ENCODE results near the gene NDUFA11. TPM values are rescaled to one million over a fixed set of nuclear protein-coding genes. Genes with fewer than 3 reads are reported as not detected.

NDUFA11 gene
- total RNA-seq, 1 donor from 2014 or later, result 203 TPM

DNA sequence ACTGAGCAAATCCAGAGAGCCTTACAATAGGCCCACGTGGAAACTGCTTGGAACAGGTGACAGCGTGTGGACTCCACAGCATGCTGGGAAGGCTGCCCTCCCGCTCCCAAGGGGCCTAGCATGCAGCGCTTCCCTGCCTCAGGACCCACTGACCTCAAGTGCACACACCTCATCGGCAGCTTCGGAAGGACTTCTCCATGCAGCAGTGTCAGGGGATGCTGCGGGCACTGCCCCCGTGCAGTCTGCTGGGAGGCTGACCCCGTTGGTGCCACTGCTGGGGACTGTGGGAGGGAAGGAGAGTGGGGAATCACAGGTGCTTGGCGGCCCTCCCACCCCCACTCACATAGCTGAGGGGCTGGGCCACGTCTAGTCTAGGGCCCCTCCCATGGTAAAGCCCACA lies 27.7 kb upstream of the NDUFA11 start:
- H3K4me3 ChIP-seq (ENCODE audit: low read depth, low read length), result no peak overlapping the region
- no peak for DNase-seq (ENCODE audit: low read depth)
- H3K36me3 ChIP-seq (ENCODE audit: control insufficient read depth, insufficient read depth, low read length), result peaks cover 1% of the 10 kb centered on the region
- TF ChIP-seq, protein P1, sequence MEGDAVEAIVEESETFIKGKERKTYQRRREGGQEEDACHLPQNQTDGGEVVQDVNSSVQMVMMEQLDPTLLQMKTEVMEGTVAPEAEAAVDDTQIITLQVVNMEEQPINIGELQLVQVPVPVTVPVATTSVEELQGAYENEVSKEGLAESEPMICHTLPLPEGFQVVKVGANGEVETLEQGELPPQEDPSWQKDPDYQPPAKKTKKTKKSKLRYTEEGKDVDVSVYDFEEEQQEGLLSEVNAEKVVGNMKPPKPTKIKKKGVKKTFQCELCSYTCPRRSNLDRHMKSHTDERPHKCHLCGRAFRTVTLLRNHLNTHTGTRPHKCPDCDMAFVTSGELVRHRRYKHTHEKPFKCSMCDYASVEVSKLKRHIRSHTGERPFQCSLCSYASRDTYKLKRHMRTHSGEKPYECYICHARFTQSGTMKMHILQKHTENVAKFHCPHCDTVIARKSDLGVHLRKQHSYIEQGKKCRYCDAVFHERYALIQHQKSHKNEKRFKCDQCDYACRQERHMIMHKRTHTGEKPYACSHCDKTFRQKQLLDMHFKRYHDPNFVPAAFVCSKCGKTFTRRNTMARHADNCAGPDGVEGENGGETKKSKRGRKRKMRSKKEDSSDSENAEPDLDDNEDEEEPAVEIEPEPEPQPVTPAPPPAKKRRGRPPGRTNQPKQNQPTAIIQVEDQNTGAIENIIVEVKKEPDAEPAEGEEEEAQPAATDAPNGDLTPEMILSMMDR (IDR thresholded peaks at IDR 0.05; ENCODE audit: insufficient read depth, low read length, poor library complexity, severe bottlenecking), result no peak
- no peaks in the 10 kb centered on the region for H3K27me3 ChIP-seq (ENCODE audit: control insufficient read depth, insufficient read depth, low read length)

DNA sequence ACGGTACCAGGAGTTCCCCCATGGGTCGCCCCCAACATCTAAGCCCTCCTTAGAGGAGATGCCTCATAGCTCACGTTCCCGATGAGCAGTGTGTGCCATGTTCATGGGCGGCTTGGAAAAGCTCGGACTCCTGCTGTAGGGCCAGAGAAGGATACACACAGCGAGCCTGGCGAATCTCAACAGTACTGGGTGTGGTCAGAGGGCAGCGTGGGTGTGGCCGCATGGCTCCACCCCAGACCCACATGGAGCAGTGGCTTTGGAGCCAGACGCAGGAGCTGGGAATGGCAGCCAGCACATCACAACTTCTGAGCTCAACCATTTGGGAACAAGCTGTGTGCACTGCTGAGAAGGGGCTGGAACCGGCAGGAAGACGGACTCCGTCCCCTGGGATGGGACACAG lies 26.0 kb upstream of the NDUFA11 start:
- peaks cover 1% of the 10 kb centered on the region for H3K36me3 ChIP-seq (ENCODE audit: control insufficient read depth, insufficient read depth, low read length)
- TF ChIP-seq, protein P1 (IDR thresholded peaks at IDR 0.05; ENCODE audit: insufficient read depth, low read length, poor library complexity, severe bottlenecking), result no peak
- H3K27me3 ChIP-seq (ENCODE audit: control insufficient read depth, insufficient read depth, low read length), result no peaks in the 10 kb centered on the region
- DNase-seq (ENCODE audit: low read depth), result no peak
- H3K4me3 ChIP-seq (ENCODE audit: low read depth, low read length), result no peak overlapping the region

DNA sequence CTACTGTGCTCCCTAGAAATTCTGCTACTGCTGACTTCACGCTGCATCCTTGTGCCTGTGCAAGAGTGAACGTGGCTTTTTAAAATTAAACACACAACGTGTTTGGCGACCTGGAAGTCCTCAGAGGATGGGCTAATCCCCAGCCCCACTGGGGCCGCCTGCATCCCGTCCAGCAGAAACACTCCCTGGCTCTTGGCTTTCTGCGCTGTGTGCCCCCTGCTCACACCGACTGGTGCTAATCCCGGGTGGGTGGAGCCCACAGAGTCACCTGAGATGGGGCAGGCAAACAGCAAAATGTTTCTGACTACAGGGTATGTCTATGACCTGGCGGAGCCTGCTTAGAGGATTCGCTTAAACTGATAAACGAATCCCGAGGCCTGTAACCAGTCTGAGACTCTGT lies 25.6 kb upstream of the NDUFA11 start:
- TF ChIP-seq, protein P1 (IDR thresholded peaks at IDR 0.05; ENCODE audit: insufficient read depth, low read length, poor library complexity, severe bottlenecking), result no peak
- no peak for DNase-seq (ENCODE audit: low read depth)
- Histone ChIP-seq H3K36me3 (ENCODE audit: control insufficient read depth, insufficient read depth, low read length) (peaks cover 1% of the 10 kb centered on the region), H3K27me3 (ENCODE audit: control insufficient read depth, insufficient read depth, low read length) (no peaks in the 10 kb centered on the region), H3K4me3 (ENCODE audit: low read depth, low read length) (no peak overlapping the region)

DNA sequence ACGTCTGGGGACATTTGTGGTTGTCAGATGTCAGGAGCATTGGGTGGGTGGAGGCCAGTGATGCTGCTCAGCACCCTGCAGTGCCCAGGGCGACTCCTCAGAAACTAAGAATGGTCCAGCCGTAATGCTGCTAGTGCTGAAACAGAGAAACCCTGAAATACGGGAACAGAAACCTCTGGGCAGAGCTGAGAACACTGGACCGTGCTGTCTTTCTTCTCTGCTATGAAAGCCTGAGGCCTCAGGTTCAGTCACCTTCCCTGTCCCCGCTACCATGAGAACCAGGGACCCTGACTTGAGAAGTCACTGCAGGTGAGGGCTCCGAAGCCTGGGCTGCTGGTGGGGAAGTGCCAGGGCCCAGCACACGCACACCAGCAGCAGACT lies 23.8 kb upstream of the NDUFA11 start:
- TF ChIP-seq, protein P1 (IDR thresholded peaks at IDR 0.05; ENCODE audit: insufficient read depth, low read length, poor library complexity, severe bottlenecking), result no peak
- no peak overlapping the region for H3K4me3 ChIP-seq (ENCODE audit: low read depth, low read length)
- H3K27me3 ChIP-seq (ENCODE audit: control insufficient read depth, insufficient read depth, low read length), result no peaks in the 10 kb centered on the region
- no peak for DNase-seq (ENCODE audit: low read depth)
- H3K36me3 ChIP-seq (ENCODE audit: control insufficient read depth, insufficient read depth, low read length), result peaks cover 1% of the 10 kb centered on the region

DNA sequence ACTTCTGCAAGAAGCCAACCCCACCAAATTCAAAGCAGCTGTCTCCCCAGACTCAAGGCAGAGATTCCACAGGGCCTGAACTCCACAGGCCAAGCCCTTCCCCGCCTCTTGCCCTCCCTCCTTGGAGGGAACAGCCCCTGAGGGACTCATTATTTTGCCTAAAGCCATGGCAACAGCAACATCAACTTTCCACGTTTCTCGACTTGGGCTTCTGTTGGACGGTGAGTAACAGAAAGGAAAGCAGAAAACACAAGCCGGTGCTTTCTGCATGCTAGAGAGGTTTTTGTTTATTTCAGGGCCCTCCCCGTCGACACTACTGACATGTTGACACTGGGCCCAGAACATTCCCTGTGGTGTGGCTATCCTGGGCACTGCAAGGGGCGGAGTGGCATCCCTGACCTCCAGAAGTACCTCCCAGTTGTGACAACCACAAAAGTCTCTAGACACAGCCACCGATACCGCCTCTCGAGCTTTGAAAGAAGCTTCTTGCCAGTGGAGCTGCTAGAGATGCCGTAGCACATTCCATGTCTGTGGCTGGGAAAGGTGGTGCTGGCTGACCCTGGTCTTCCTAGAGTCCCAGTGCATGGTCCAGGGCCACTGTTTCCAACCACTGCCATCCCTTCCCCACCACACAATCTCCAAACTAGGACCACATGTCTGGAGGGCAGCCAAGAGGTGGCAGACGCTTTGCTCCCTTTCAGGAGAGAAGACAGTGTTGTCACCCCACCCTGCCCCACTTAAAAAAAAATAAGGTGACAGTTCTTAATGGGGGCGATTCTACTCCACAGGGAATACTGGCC lies 23.3 kb upstream of the NDUFA11 start:
- Histone ChIP-seq H3K36me3 (ENCODE audit: control insufficient read depth, insufficient read depth, low read length) (peaks cover 1% of the 10 kb centered on the region), H3K27me3 (ENCODE audit: control insufficient read depth, insufficient read depth, low read length) (no peaks in the 10 kb centered on the region), H3K4me3 (ENCODE audit: low read depth, low read length) (no peak overlapping the region)
- TF ChIP-seq, protein P1 (IDR thresholded peaks at IDR 0.05; ENCODE audit: insufficient read depth, low read length, poor library complexity, severe bottlenecking), result no peak
- DNase-seq (ENCODE audit: low read depth), result no peak

All from kidney epithelial cell (primary cell).